ENCODE measurements around the gene GALNTL6. TPM values are rescaled to one million over a fixed set of nuclear protein-coding genes. Genes with fewer than 3 reads are reported as not detected.

The GALNTL6 gene
- total RNA-seq, 1 experiment from 2014 or later = not detected

- no CpG with 5 or more reads among the region's 25 CpGs for WGBS (ENCODE audit: extremely low coverage, insufficient read length, low lambda C conversion rate)
- peaks cover 6% of the 10 kb centered on the region for H3K9me3 ChIP-seq (ENCODE audit: control insufficient read depth, low read depth, low read length)
- H2BK12ac ChIP-seq (ENCODE audit: insufficient read length, low read depth, low read length) = no peak overlapping the region
Measured at GRCh38 chr4:172369471-172369959, 556.3 kb downstream of the GALNTL6 start.

More at GRCh38 chr4:172369471-172369959, 556.3 kb downstream of the GALNTL6 start:
- H3T11ph ChIP-seq (ENCODE audit: low read length) = no peak overlapping the region
- no peak overlapping the region for H3K23ac ChIP-seq (ENCODE audit: insufficient read length, low read depth, low read length)
- no peak overlapping the region for H4K91ac ChIP-seq (ENCODE audit: insufficient read length, low read depth, low read length)
- peaks cover 11 to 21% (median 12%) of the 10 kb centered on the region in 3 experiments for H3K36me3 Mint-ChIP-seq (ENCODE audit: insufficient read depth in 1 of 3, low read depth in 3 of 3)
- no peaks in the 10 kb centered on the region for H3K27me3 Mint-ChIP-seq (ENCODE audit: low read depth)
- H4K8ac ChIP-seq (replicated peaks; ENCODE audit: insufficient read length, low read depth, low read length) = no peak overlapping the region
- no peak overlapping the region; the same call in 1 of the 2 replicates for H3K14ac ChIP-seq (ENCODE audit: insufficient read depth, low read length)
- no peak overlapping the region for H3K18ac ChIP-seq (ENCODE audit: insufficient read length, low read depth, low read length)
- H4K5ac ChIP-seq (ENCODE audit: insufficient read length, low read depth, low read length) = no peak overlapping the region
- H3K79me1 ChIP-seq (ENCODE audit: insufficient read depth, low read depth, low read length, poor library complexity, severe bottlenecking) = no peaks in the 10 kb centered on the region
- H2AK5ac ChIP-seq (ENCODE audit: insufficient read length, low read length) = no peak overlapping the region
- no peaks in the 10 kb centered on the region for H4K20me1 ChIP-seq (ENCODE audit: control insufficient read depth, insufficient read depth, insufficient read length)
- no peak overlapping the region for H2BK120ac ChIP-seq (ENCODE audit: low read depth, low read length, poor library complexity, severe bottlenecking)
- no peak for TF ChIP-seq CTCF (conservative IDR thresholded peaks at IDR 0.05)
- H3K27ac Mint-ChIP-seq = no peak overlapping the region
- H3K27ac ChIP-seq (ENCODE audit: insufficient read length, low read depth, low read length) = no peak overlapping the region
- no peak overlapping the region for H2BK20ac ChIP-seq (ENCODE audit: low read depth, low read length, poor library complexity, severe bottlenecking)
- no peaks in the 10 kb centered on the region for H3K27me3 ChIP-seq (ENCODE audit: insufficient read depth, low read length)
- no peaks in the 10 kb centered on the region for H3K79me2 ChIP-seq (ENCODE audit: insufficient read depth, low read length)
- no peaks in the 10 kb centered on the region for H3K4me1 Mint-ChIP-seq
- no peak overlapping the region for H2BK15ac ChIP-seq (ENCODE audit: low read depth, low read length)
- no peak overlapping the region for H3K9ac ChIP-seq (ENCODE audit: extremely low read depth, insufficient read length, low read length)
- DNase-seq = no peak
- peaks cover 27 to 29% of the 10 kb centered on the region in 2 experiments for H3K9me3 Mint-ChIP-seq
- no peak overlapping the region for H2AFZ ChIP-seq (ENCODE audit: low read length)
- no peak overlapping the region for H3K56ac ChIP-seq (ENCODE audit: insufficient read length, low read depth, low read length)
- H3K4me2 ChIP-seq (ENCODE audit: insufficient read depth, insufficient read length, low read length) = no peak overlapping the region
- H2BK5ac ChIP-seq (ENCODE audit: insufficient read length, low read length) = no peak overlapping the region
- H3K4me1 ChIP-seq (ENCODE audit: insufficient read depth, low read length) = no peaks in the 10 kb centered on the region
- H3K23me2 ChIP-seq (ENCODE audit: insufficient read length, low read depth, low read length, poor library complexity, severe bottlenecking) = no peaks in the 10 kb centered on the region
- H3K4me3 Mint-ChIP-seq = no peak overlapping the region
- no peak overlapping the region for H3K4ac ChIP-seq (ENCODE audit: low read depth, low read length)
